ENCODE measurements around the gene CA10.

CA10 gene

GRCh38 chr17:51846566-51846965 lies 311.9 kb downstream of the CA10 start:
- ATAC-seq: no peak
- TF ChIP-seq ZFP30 (CRISPR knock-in tag; IDR thresholded peaks at IDR 0.05) (no peak), ESRRG (CRISPR knock-in tag; IDR thresholded peaks at IDR 0.05) (no peak), ZC3H10 (CRISPR knock-in tag; IDR thresholded peaks at IDR 0.05) (no peak)

- no peak for ATAC-seq
- TF ChIP-seq TSHZ2 (CRISPR knock-in tag; IDR thresholded peaks at IDR 0.05) (no peak), ZC3H10 (CRISPR knock-in tag; IDR thresholded peaks at IDR 0.05) (no peak), ESRRG (CRISPR knock-in tag; IDR thresholded peaks at IDR 0.05) (no peak), ZNF70 (CRISPR knock-in tag; IDR thresholded peaks at IDR 0.05) (no peak)
Observed at GRCh38 chr17:51845776-51846175, 312.7 kb downstream of the CA10 start.

GRCh38 chr17:51842763-51843162 lies 315.8 kb downstream of the CA10 start:
- TF ChIP-seq BACH2 (CRISPR knock-in tag; IDR thresholded peaks at IDR 0.05; ENCODE audit: borderline replicate concordance) (no peak), ZC3H10 (CRISPR knock-in tag; IDR thresholded peaks at IDR 0.05) (no peak), ESRRG (CRISPR knock-in tag; IDR thresholded peaks at IDR 0.05) (no peak), TOX (CRISPR knock-in tag; IDR thresholded peaks at IDR 0.05; ENCODE audit: borderline replicate concordance) (no peak), OSR1 (CRISPR knock-in tag; IDR thresholded peaks at IDR 0.05) (no peak), TCF4 (CRISPR knock-in tag; IDR thresholded peaks at IDR 0.05; ENCODE audit: borderline replicate concordance) (no peak), ZNF8 (CRISPR knock-in tag; IDR thresholded peaks at IDR 0.05) (no peak), ISL1 (CRISPR knock-in tag; IDR thresholded peaks at IDR 0.05) (no peak), CSDC2 (CRISPR knock-in tag; IDR thresholded peaks at IDR 0.05) (no peak), ZNF565 (CRISPR knock-in tag; conservative IDR thresholded peaks at IDR 0.05; ENCODE audit: low read depth) (no peak), CSRNP3 (CRISPR knock-in tag; IDR thresholded peaks at IDR 0.05) (no peak), GLIS3 (CRISPR knock-in tag; IDR thresholded peaks at IDR 0.05) (no peak), ARNTL (CRISPR knock-in tag; IDR thresholded peaks at IDR 0.05; ENCODE audit: borderline replicate concordance, low read depth) (no peak)
- TF ChIP-seq, protein P1, sequence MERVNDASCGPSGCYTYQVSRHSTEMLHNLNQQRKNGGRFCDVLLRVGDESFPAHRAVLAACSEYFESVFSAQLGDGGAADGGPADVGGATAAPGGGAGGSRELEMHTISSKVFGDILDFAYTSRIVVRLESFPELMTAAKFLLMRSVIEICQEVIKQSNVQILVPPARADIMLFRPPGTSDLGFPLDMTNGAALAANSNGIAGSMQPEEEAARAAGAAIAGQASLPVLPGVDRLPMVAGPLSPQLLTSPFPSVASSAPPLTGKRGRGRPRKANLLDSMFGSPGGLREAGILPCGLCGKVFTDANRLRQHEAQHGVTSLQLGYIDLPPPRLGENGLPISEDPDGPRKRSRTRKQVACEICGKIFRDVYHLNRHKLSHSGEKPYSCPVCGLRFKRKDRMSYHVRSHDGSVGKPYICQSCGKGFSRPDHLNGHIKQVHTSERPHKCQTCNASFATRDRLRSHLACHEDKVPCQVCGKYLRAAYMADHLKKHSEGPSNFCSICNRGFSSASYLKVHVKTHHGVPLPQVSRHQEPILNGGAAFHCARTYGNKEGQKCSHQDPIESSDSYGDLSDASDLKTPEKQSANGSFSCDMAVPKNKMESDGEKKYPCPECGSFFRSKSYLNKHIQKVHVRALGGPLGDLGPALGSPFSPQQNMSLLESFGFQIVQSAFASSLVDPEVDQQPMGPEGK (CRISPR knock-in tag; IDR thresholded peaks at IDR 0.05; ENCODE audit: borderline replicate concordance): no peak
- no peak for ATAC-seq

DNA sequence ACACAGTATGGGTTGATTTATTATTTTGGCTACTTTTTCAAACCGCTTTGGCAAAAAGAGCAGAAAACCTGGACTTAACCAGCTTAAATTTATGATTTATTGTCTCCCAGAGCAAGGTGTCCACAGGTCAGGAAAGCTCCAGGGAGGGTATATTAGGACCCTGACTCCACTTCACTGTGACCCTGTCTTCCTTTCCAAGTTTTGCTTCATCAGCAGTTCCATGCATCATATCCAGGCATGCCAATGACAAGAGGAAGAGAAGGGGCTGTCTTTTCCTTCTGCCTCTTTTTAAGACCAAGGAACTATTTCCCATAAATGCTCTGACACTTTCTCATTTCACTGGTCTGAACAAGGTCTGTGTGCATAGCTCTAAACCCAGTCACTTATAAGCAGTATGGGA lies 316.8 kb downstream of the CA10 start:
- TF ChIP-seq ZFP3 (CRISPR knock-in tag; IDR thresholded peaks at IDR 0.05) (no peak), CSDC2 (CRISPR knock-in tag; IDR thresholded peaks at IDR 0.05) (no peak)
- no peak for ATAC-seq

GRCh38 chr17:51840688-51841087 lies 317.8 kb downstream of the CA10 start:
- ATAC-seq: no peak
- TF ChIP-seq, protein P2, sequence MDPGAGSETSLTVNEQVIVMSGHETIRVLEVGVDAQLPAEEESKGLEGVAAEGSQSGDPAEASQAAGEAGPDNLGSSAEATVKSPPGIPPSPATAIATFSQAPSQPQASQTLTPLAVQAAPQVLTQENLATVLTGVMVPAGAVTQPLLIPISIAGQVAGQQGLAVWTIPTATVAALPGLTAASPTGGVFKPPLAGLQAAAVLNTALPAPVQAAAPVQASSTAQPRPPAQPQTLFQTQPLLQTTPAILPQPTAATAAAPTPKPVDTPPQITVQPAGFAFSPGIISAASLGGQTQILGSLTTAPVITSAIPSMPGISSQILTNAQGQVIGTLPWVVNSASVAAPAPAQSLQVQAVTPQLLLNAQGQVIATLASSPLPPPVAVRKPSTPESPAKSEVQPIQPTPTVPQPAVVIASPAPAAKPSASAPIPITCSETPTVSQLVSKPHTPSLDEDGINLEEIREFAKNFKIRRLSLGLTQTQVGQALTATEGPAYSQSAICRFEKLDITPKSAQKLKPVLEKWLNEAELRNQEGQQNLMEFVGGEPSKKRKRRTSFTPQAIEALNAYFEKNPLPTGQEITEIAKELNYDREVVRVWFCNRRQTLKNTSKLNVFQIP (CRISPR knock-in tag; IDR thresholded peaks at IDR 0.05; ENCODE audit: borderline replicate concordance, low read depth): no peak
- TF ChIP-seq ISL1 (CRISPR knock-in tag; IDR thresholded peaks at IDR 0.05): no peak
- TF ChIP-seq CSDC2 (CRISPR knock-in tag; IDR thresholded peaks at IDR 0.05): no peak
- no peak for TF ChIP-seq CREB5 (CRISPR knock-in tag; IDR thresholded peaks at IDR 0.05; ENCODE audit: low read depth)
- TF ChIP-seq ZC3H10 (CRISPR knock-in tag; IDR thresholded peaks at IDR 0.05): no peak
- no peak for TF ChIP-seq TCF4 (CRISPR knock-in tag; IDR thresholded peaks at IDR 0.05; ENCODE audit: borderline replicate concordance)
- TF ChIP-seq ZNF70 (CRISPR knock-in tag; IDR thresholded peaks at IDR 0.05): 0 out of 2 replicates have a peak, but pooled peaks have one; percentile 11
